Embryonic facial prominence (tissue), 1 donor: ENCODE measurements around the gene VDAC2.
A peak's percentile ranks its signal among the peaks of the same experiment; 100 is the strongest.
"Not testable (repeated sequence)": the region's sequence is repeated elsewhere in the genome, so short reads cannot be mapped to it uniquely, and the experiment has no call there.

Source experiments
- DNase-seq: peaks from one replicate; pipeline ENCODE4 v3.0.0-alpha.2; 2016; ENCODE audit errors: extremely low spot score

The VDAC2 gene

GRCh38 chr10:75199949-75200348 is 10.6 kb upstream of the VDAC2 start:
- DNase-seq: not testable (repeated sequence)

- DNase-seq: no peak
Observed at GRCh38 chr10:75201793-75202307, 8.7 kb upstream of the VDAC2 start.

- no peak for DNase-seq
Observed at GRCh38 chr10:75202321-75203045, 8.1 kb upstream of the VDAC2 start.

GRCh38 chr10:75203046-75203620 is 7.5 kb upstream of the VDAC2 start:
- DNase-seq: not testable (repeated sequence)

- no peak for DNase-seq
Observed at GRCh38 chr10:75203724-75204123, 6.9 kb upstream of the VDAC2 start.

- no peak for DNase-seq
Observed at GRCh38 chr10:75205908-75206307, 4.7 kb upstream of the VDAC2 start.

GRCh38 chr10:75206638-75207037 is 4.0 kb upstream of the VDAC2 start:
- DNase-seq: not testable (repeated sequence)

GRCh38 chr10:75207079-75207856 is 3.3 kb upstream of the VDAC2 start:
- no peak for DNase-seq

- no peak for DNase-seq
Observed at GRCh38 chr10:75207857-75208144, 2.8 kb upstream of the VDAC2 start.

GRCh38 chr10:75208181-75208580 is 2.4 kb upstream of the VDAC2 start:
- no peak for DNase-seq

GRCh38 chr10:75209086-75209920 is 1.3 kb upstream of the VDAC2 start:
- DNase-seq: no peak

GRCh38 chr10:75209921-75210281 is 695 bp upstream of the VDAC2 start:
- DNase-seq: peak; percentile 75

- no peak for DNase-seq
Observed at GRCh38 chr10:75211007-75211691, 553 bp downstream of the VDAC2 start.

- DNase-seq: no peak
Observed at GRCh38 chr10:75212343-75212742, 1.7 kb downstream of the VDAC2 start.

GRCh38 chr10:75220274-75220673 is 9.7 kb downstream of the VDAC2 start:
- no peak for DNase-seq

- not testable (repeated sequence) for DNase-seq
Observed at GRCh38 chr10:75221492-75221891, 10.9 kb downstream of the VDAC2 start.

GRCh38 chr10:75223507-75223906 is 12.9 kb downstream of the VDAC2 start:
- DNase-seq: no peak

GRCh38 chr10:75226095-75226494 is 15.5 kb downstream of the VDAC2 start:
- DNase-seq: no peak

GRCh38 chr10:75226656-75227055 is 16.1 kb downstream of the VDAC2 start:
- no peak for DNase-seq

- no peak for DNase-seq
Observed at GRCh38 chr10:75228278-75228677, 17.7 kb downstream of the VDAC2 start.

GRCh38 chr10:75228834-75229233 is 18.2 kb downstream of the VDAC2 start:
- no peak for DNase-seq
